Thyroid gland (tissue), 4 donors: ENCODE measurements around the gene LYPD6. TPM values are rescaled to one million over a fixed set of nuclear protein-coding genes. Genes with fewer than 3 reads are reported as not detected.

Experiments
- DNase-seq, 2 donors: peaks; one replicate each; pipeline ENCODE4 v3.0.0-alpha.2; 2019
- H3K27ac ChIP-seq, 3 donors: fragments of 200-600 bp; sonication (generic); 1 replicate in 2 of 3; 2 replicates in 1 of 3; pipeline ENCODE4 v1.5.1; 2016 to 2019; ENCODE audit warnings: mild to moderate bottlenecking in 1 of 3, moderate library complexity in 1 of 3
- H3K27me3 ChIP-seq: fragments of 200-600 bp; sonication (generic); one replicate; pipeline ENCODE4 v1.5.1; 2019
- H3K36me3 ChIP-seq, 2 donors: fragments of 200-600 bp; sonication (generic); one replicate each; pipeline ENCODE4 v1.5.1; 2016 to 2019
- H3K4me1 ChIP-seq, 2 donors: fragments of 200-600 bp; sonication (generic); one replicate each; pipeline ENCODE4 v1.5.1; 2017 to 2019
- H3K4me3 ChIP-seq, 3 donors: fragments of 200-600 bp; sonication (generic); replicated peaks in 1 of 3; 1 replicate in 2 of 3; 2 replicates in 1 of 3; pipeline ENCODE4 v1.5.1; 2016; ENCODE audit warnings: mild to moderate bottlenecking in 1 of 3
- H3K9me3 ChIP-seq: fragments of 200-600 bp; sonication (generic); one replicate; pipeline ENCODE4 v1.5.1; 2017
- CTCF ChIP-seq, 6 experiments: fragments of 200-600 bp in 3 of 6; fragments of 450-650 bp in 3 of 6; sonication (generic) in 3 of 6; IDR thresholded peaks; one replicate each; pipeline ENCODE4 v1.5.1; 2016 to 2019; ENCODE audit warnings: antibody characterized with exemption in 6 of 6, mild to moderate bottlenecking in 2 of 6, inconsistent platforms in 1 of 6, moderate library complexity in 1 of 6
- POLR2A ChIP-seq, 2 donors: fragments of 450-650 bp; IDR thresholded peaks; one replicate each; pipeline ENCODE4 v1.6.1; 2017; ENCODE audit warnings: antibody characterized with exemption in 2 of 2, mild to moderate bottlenecking in 2 of 2, moderate library complexity in 1 of 2
- WGBS, 2 donors: methylation state at CpG; one replicate each; pipeline ENCODE4 v1.1.5; 2017; 5-methylcytosine and 5-hydroxymethylcytosine counted together
- intact Hi-C: fragments of 100-400 bp; cut with DNase I; formaldehyde crosslinking; loops from one replicate; pipeline ENCODE4 v1.15.1; 2023
- total RNA-seq, 4 donors: library from RNA; depleted of rRNA; stranded (reverse); fragments of >200 nt; gene quantifications; one replicate each; pipeline ENCODE4 v1.2.3, GENCODE V29; 2016

LYPD6 gene
- 1 to 10 TPM in 3 of 4 donors, under 1 TPM in 1; 0.33 to 1.5 (median 1.4) TPM for total RNA-seq

- DNase-seq: peak; percentile 75 to 80
- Histone ChIP-seq H3K4me1 (peaks cover 8 to 14% of the 10 kb centered on the region in 2 donors), H3K27ac (no peak within 1 kb of the TSS), H3K36me3 (no peaks in the 10 kb centered on the region), H3K9me3 (no peaks in the 10 kb centered on the region), H3K27me3 (no peaks in the 10 kb centered on the region), H3K4me3 (peak within 1 kb of the TSS in 2 of 3 donors; percentile 51 to 64)
- intact Hi-C loops: no loop called here
- 0% methylated on average over 7 to 8 of the region's 96 CpGs for WGBS, 2 donors
- TF ChIP-seq CTCF (IDR thresholded peaks at IDR 0.05) (no peak), POLR2A (IDR thresholded peaks at IDR 0.05) (peak in 1 of 2 donors; percentile 47)
Measured at GRCh38 chr2:149330127-149331022, at the start of gene LYPD6. LYPD6 (plus strand) TSS chr2:149330587; CDS start chr2:149437709, 107,122 bp downstream.

GRCh38 chr2:149281441-149281840, 48.9 kb upstream of the LYPD6 start:
- intact Hi-C loops: no loop called here
- TF ChIP-seq POLR2A (IDR thresholded peaks at IDR 0.05) (no peak), CTCF (IDR thresholded peaks at IDR 0.05) (no peak)
- no peak overlapping the region for H3K4me3 ChIP-seq
- no peaks in the 10 kb centered on the region for H3K36me3 ChIP-seq
- no peak for DNase-seq
- H3K9me3 ChIP-seq: no peaks in the 10 kb centered on the region
- no peaks in the 10 kb centered on the region for H3K4me1 ChIP-seq
- H3K27me3 ChIP-seq: no peaks in the 10 kb centered on the region
- 87 to 89% methylated on average over 3 of the region's 3 CpGs for WGBS, 2 donors
- H3K27ac ChIP-seq: no peak overlapping the region

GRCh38 chr2:149290662-149291061, 39.7 kb upstream of the LYPD6 start:
- no peak for TF ChIP-seq POLR2A (IDR thresholded peaks at IDR 0.05)
- Histone ChIP-seq H3K27ac (no peak overlapping the region), H3K36me3 (no peaks in the 10 kb centered on the region), H3K4me3 (no peak overlapping the region), H3K9me3 (no peaks in the 10 kb centered on the region), H3K4me1 (no peaks in the 10 kb centered on the region), H3K27me3 (no peaks in the 10 kb centered on the region)
- intact Hi-C loops: no loop called here
- no peak for DNase-seq
- WGBS, 2 donors: 79 to 81% methylated on average over 2 of the region's 2 CpGs

GRCh38 chr2:149291881-149292280, 38.5 kb upstream of the LYPD6 start:
- DNase-seq: no peak
- intact Hi-C loops: no loop called here
- Histone ChIP-seq H3K27ac (no peak overlapping the region), H3K36me3 (no peaks in the 10 kb centered on the region), H3K4me3 (no peak overlapping the region), H3K4me1 (no peaks in the 10 kb centered on the region), H3K27me3 (no peaks in the 10 kb centered on the region), H3K9me3 (no peaks in the 10 kb centered on the region)
- TF ChIP-seq POLR2A (IDR thresholded peaks at IDR 0.05) (no peak), CTCF (IDR thresholded peaks at IDR 0.05) (no peak)

GRCh38 chr2:149296031-149296430, 34.4 kb upstream of the LYPD6 start:
- DNase-seq: no peak
- Histone ChIP-seq H3K4me3 (no peak overlapping the region), H3K4me1 (no peaks in the 10 kb centered on the region), H3K9me3 (no peaks in the 10 kb centered on the region), H3K27me3 (no peaks in the 10 kb centered on the region), H3K27ac (no peak overlapping the region), H3K36me3 (no peaks in the 10 kb centered on the region)
- TF ChIP-seq POLR2A (IDR thresholded peaks at IDR 0.05): no peak
- TF ChIP-seq CTCF (IDR thresholded peaks at IDR 0.05): no peak
- intact Hi-C loops: no loop called here
